Posterior cingulate gyrus (tissue), 11 donors: ENCODE results near the gene ISM2.

Experiments used
- DNase-seq, 10 donors: peaks; one replicate each; pipeline versions ENCODE4 v3.0.0 to v3.0.0-alpha.2; 2020 to 2021; ENCODE audit warnings: mixed read lengths in 3 of 10
- intact Hi-C: fragments of 100-400 bp; cut with DNase I; formaldehyde crosslinking; loops from one replicate; pipeline ENCODE4 v1.15.1; 2023

The ISM2 gene

GRCh38 chr14:77508876-77509275 lies 10.3 kb upstream of the ISM2 start:
- intact Hi-C loops, result loop anchor here (2.0 kb wide), 1 partner anchor 78 kb away; no protein-coding TSS in a partner anchor

GRCh38 chr14:77508249-77508648 lies 9.6 kb upstream of the ISM2 start:
- intact Hi-C loops, result loop anchor here (2.0 kb wide), 1 partner anchor 79 kb away; no protein-coding TSS in a partner anchor
- DNase-seq, result no peak

More at GRCh38 chr14:77508876-77509275, 10.3 kb upstream of the ISM2 start:
- no peak for DNase-seq

- intact Hi-C loops, result loop anchor here (2.0 kb wide), 1 partner anchor 79 kb away; no protein-coding TSS in a partner anchor
- DNase-seq, result no peak
These were observed 9.1 kb upstream of the ISM2 start for GRCh38 chr14:77507762-77508161.

- no peak for DNase-seq
- intact Hi-C loops, result no loop called here
These were observed 6.4 kb upstream of the ISM2 start for GRCh38 chr14:77505031-77505430.

GRCh38 chr14:77503138-77503537 lies 4.5 kb upstream of the ISM2 start:
- intact Hi-C loops, result no loop called here
- DNase-seq, result no peak

- intact Hi-C loops, result no loop called here
These were observed 3.6 kb upstream of the ISM2 start for GRCh38 chr14:77502109-77502782.

GRCh38 chr14:77498984-77499527 lies 440 bp upstream of the ISM2 start:
- intact Hi-C loops, result no loop called here
- peak in 1 of 10 donors; percentile 68 for DNase-seq

More at GRCh38 chr14:77502109-77502782, 3.6 kb upstream of the ISM2 start:
- DNase-seq, result no peak

- peak in 3 of 10 donors; percentile 49 to 82 (median 67) for DNase-seq
- intact Hi-C loops, result no loop called here
These were observed 3.3 kb downstream of the ISM2 start for GRCh38 chr14:77495334-77495733.

GRCh38 chr14:77491056-77491455 lies 7.6 kb downstream of the ISM2 start:
- DNase-seq, result peak in 1 of 10 donors; percentile 74
- intact Hi-C loops, result no loop called here

- DNase-seq, result peak in 1 of 10 donors; percentile 39
- intact Hi-C loops, result no loop called here
These were observed 8.1 kb downstream of the ISM2 start for GRCh38 chr14:77490347-77490986.

GRCh38 chr14:77489041-77489440 lies 9.6 kb downstream of the ISM2 start:
- DNase-seq, result peak in 1 of 10 donors; percentile 43
- intact Hi-C loops, result no loop called here

GRCh38 chr14:77488558-77488957 lies 10.1 kb downstream of the ISM2 start:
- intact Hi-C loops, result no loop called here
- DNase-seq, result peak in 1 of 10 donors; percentile 71

GRCh38 chr14:77485901-77486678 lies 12.5 kb downstream of the ISM2 start:
- intact Hi-C loops, result no loop called here
- DNase-seq, result peak in 1 of 10 donors; percentile 61

GRCh38 chr14:77485256-77485655 lies 13.4 kb downstream of the ISM2 start:
- intact Hi-C loops, result no loop called here

GRCh38 chr14:77482422-77482821 lies 16.2 kb downstream of the ISM2 start:
- intact Hi-C loops, result no loop called here
- DNase-seq, result peak in 1 of 10 donors; percentile 49

More at GRCh38 chr14:77485256-77485655, 13.4 kb downstream of the ISM2 start:
- DNase-seq, result peak in 1 of 10 donors; percentile 61

- intact Hi-C loops, result no loop called here
- DNase-seq, result peak in 1 of 10 donors; percentile 2
These were observed 19.8 kb downstream of the ISM2 start for GRCh38 chr14:77478796-77479195.

GRCh38 chr14:77478029-77478428 lies 20.6 kb downstream of the ISM2 start:
- intact Hi-C loops, result no loop called here
- DNase-seq, result peak in 1 of 10 donors; percentile 49

- DNase-seq, result peak in 1 of 10 donors; percentile 77
- intact Hi-C loops, result no loop called here
These were observed 23.0 kb downstream of the ISM2 start for GRCh38 chr14:77475432-77476115.

- DNase-seq, result peak in 1 of 10 donors; percentile 36
- intact Hi-C loops, result no loop called here
These were observed 24.0 kb downstream of the ISM2 start for GRCh38 chr14:77474479-77475177.
